Esophagus muscularis mucosa (tissue), 4 donors: ENCODE results near the gene HOXA9. TPM values are rescaled to one million over a fixed set of nuclear protein-coding genes. Genes with fewer than 3 reads are reported as not detected.

ENCODE experiments used
- DNase-seq: peaks from one replicate; pipeline ENCODE4 v3.0.0-alpha.2; 2017; ENCODE audit errors: extremely low spot score
- H3K27ac ChIP-seq, 4 donors: fragments of 200-600 bp; sonication (generic); replicated peaks in 1 of 4; 1 replicate in 3 of 4; 2 replicates in 1 of 4; pipeline ENCODE4 v1.5.1; 2016 to 2019; ENCODE audit warnings: mild to moderate bottlenecking in 1 of 4
- H3K27me3 ChIP-seq, 4 donors: fragments of 200-600 bp; sonication (generic); one replicate each; pipeline versions ENCODE4 v1.5.1 to v1.6.0; 2016 to 2019
- H3K36me3 ChIP-seq, 4 donors: fragments of 200-600 bp; sonication (generic); one replicate each; pipeline ENCODE4 v1.5.1; 2016 to 2019
- H3K4me1 ChIP-seq, 4 donors: fragments of 200-600 bp; sonication (generic); one replicate each; pipeline ENCODE4 v1.5.1; 2016 to 2019
- H3K4me3 ChIP-seq, 4 donors: fragments of 200-600 bp; sonication (generic); 1 replicate in 2 of 4; 2 replicates in 2 of 4; pipeline ENCODE4 v1.5.1; 2016 to 2019; ENCODE audit warnings: mild to moderate bottlenecking in 4 of 4, moderate library complexity in 1 of 4
- H3K9me3 ChIP-seq, 4 donors: fragments of 200-600 bp; sonication (generic); 1 replicate in 3 of 4; 2 replicates in 1 of 4; pipeline ENCODE4 v1.5.1; 2016 to 2019
- CTCF ChIP-seq, 3 experiments: fragments of 200-600 bp in 2 of 3; fragments of 450-650 bp in 1 of 3; sonication (generic) in 2 of 3; IDR thresholded peaks; one replicate each; pipeline ENCODE4 v1.5.1; 2017 to 2019; ENCODE audit warnings: antibody characterized with exemption in 3 of 3, mild to moderate bottlenecking in 2 of 3, moderate library complexity in 1 of 3
- EP300 ChIP-seq: sonication (generic); formaldehyde crosslinking; IDR thresholded peaks from one replicate; pipeline ENCODE4 v1.6.1; 2017; ENCODE audit warnings: antibody characterized with exemption
- POLR2A ChIP-seq: fragments of 450-650 bp; IDR thresholded peaks from one replicate; pipeline ENCODE4 v1.6.1; 2017; ENCODE audit warnings: antibody characterized with exemption, moderate library complexity, mild to moderate bottlenecking, low read depth
- POLR2AphosphoS5 ChIP-seq, 2 donors: sonication (generic); formaldehyde crosslinking; IDR thresholded peaks; one replicate each; pipeline ENCODE4 v1.6.1; 2017; ENCODE audit warnings: antibody characterized with exemption in 2 of 2
- WGBS: methylation state at CpG from one replicate; pipeline ENCODE4 v1.1.5; 2018; 5-methylcytosine and 5-hydroxymethylcytosine counted together
- intact Hi-C: fragments of 100-400 bp; cut with DNase I; formaldehyde crosslinking; loops from one replicate; pipeline ENCODE4 v1.15.1; 2023
- total RNA-seq, 4 donors: library from RNA; depleted of rRNA; stranded (reverse); fragments of >200 nt; gene quantifications; one replicate each; pipeline versions ENCODE4 v1.1.0 to v1.2.1, GENCODE V29; 2016

The HOXA9 gene
- total RNA-seq, 4 donors from 2014 or later = 0.50 TPM; not detected in 3

DNA sequence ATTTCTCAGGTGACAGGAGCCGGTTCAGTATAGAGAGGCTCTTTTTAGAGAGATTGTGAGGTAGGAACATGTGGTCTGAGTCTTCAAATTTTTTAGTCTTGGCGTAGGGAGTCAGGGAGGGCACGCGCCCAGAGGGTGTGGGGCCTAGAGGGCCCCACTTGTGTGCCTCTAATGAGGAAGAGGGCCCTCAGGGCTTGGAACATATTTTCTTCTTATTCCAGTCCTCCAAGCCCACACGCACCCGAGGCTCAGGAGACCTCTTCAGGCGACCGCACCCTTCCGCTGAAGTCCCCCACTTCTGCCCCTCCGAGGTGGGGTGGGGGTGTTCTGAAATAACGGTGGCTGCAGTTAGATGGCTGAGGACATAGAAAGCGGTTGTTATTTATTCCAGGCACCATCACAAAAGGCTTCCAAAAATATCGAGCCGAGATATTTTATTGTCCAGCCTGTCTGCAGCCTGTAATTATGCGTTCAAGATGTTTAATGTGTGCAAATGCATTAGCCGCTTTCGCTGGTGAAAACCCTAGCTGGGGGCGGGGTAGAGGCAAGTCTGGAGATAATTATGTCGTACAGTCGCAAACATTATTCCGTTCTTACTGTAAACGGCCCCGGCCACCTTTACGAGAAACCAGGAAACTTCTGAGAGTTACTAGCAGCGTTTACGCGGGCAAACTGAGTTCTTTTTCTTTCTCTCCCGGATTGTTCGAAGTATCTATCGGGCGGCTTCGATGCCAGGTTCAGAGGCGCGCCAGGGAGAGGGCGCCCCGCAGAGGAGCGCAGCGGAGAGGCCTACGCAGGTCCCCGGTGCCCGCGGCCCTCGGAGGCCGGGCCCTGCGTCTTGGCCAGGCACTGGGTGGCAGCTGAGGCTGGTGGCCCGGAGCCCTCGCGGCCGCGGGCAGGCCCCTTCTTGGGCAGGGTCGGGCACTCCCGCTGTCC is 47.4 kb upstream of the HOXA9 start:
- Histone ChIP-seq H3K36me3 (no peaks in the 10 kb centered on the region), H3K4me1 (peaks cover 16 to 28% (median 22%) of the 10 kb centered on the region in 4 donors), H3K4me3 (peak overlapping the region in 2 of 4 donors; percentile 5 to 20), H3K27me3 (peaks cover 0 to 100% (median 45%) of the 10 kb centered on the region in 4 donors), H3K9me3 (no peaks in the 10 kb centered on the region), H3K27ac (no peak overlapping the region)
- WGBS = 13% methylated on average over 31 of the region's 52 CpGs
- no peak for DNase-seq
- TF ChIP-seq CTCF (IDR thresholded peaks at IDR 0.05) (no peak), POLR2A (no peak), EP300 (no peak), POLR2AphosphoS5 (IDR thresholded peaks at IDR 0.05) (no peak)
- intact Hi-C loops = loop anchor here (5.0 kb wide), 1 partner anchor 365 kb away; no protein-coding TSS in a partner anchor

DNA sequence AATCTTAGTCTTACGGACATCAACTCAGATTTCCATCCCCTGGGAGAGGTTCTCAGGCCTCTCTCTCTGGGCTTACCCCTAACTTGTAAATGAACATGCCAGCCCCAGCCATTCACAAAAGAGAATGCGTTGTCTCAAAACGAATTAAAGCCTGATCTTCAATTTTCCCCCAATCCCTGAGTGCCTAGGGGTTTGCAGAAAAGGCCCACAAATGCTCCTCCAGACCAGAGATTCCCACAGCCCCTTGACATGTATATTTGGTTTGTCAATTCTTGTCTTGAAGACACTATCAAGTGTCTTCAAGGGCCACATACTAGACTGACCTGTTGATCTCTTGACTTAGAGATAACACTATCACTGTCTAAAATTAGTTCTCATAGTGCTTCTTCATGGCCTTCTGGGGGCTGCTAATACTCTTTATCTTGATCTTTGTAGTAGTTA is 46.4 kb upstream of the HOXA9 start:
- Histone ChIP-seq H3K27ac (no peak overlapping the region), H3K36me3 (no peaks in the 10 kb centered on the region), H3K27me3 (peaks cover 0 to 100% (median 45%) of the 10 kb centered on the region in 4 donors), H3K4me3 (no peak overlapping the region), H3K4me1 (peaks cover 16 to 28% (median 22%) of the 10 kb centered on the region in 4 donors), H3K9me3 (no peaks in the 10 kb centered on the region)
- intact Hi-C loops = loop anchor here (5.0 kb wide), 1 partner anchor 366 kb away; no protein-coding TSS in a partner anchor
- TF ChIP-seq CTCF (IDR thresholded peaks at IDR 0.05) (no peak), POLR2AphosphoS5 (IDR thresholded peaks at IDR 0.05) (no peak), EP300 (no peak), POLR2A (no peak)
- WGBS = 32% methylated on average over 3 of the region's 3 CpGs
- no peak for DNase-seq

DNA sequence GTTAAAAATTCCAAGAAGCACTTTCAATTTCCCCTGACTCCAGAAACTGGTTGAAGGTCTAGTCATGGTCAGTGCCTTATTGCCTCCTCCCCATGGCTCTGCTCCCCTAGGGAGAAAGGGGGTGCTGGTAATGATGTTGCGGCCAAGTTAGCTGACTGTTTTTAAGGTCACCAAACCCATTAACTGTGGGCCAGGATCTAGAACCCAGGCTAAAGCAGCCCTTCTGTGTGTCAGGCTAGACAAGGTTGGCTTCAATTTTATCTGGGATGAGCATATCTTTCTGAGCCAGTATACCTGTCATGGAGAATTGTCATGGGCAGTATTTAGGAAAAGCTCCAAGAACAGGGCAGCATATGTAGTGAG is 45.7 kb upstream of the HOXA9 start:
- TF ChIP-seq POLR2AphosphoS5 (IDR thresholded peaks at IDR 0.05) (no peak), EP300 (no peak), POLR2A (no peak), CTCF (IDR thresholded peaks at IDR 0.05) (no peak)
- Histone ChIP-seq H3K4me3 (peak overlapping the region in 1 of 4 donors; percentile 49), H3K27me3 (peaks cover 0 to 100% (median 48%) of the 10 kb centered on the region in 4 donors), H3K9me3 (no peaks in the 10 kb centered on the region), H3K27ac (no peak overlapping the region), H3K36me3 (no peaks in the 10 kb centered on the region), H3K4me1 (peaks cover 16 to 28% (median 22%) of the 10 kb centered on the region in 4 donors)
- no peak for DNase-seq
- intact Hi-C loops = loop anchor here (5.0 kb wide), 1 partner anchor 366 kb away; no protein-coding TSS in a partner anchor
- no CpG with 5 or more reads among the region's 1 CpG for WGBS

- TF ChIP-seq CTCF (IDR thresholded peaks at IDR 0.05) = peak; percentile 53 to 90 (median 70)
- no peak for TF ChIP-seq EP300
- 12% methylated on average over 26 of the region's 32 CpGs for WGBS
- peaks cover 17 to 33% (median 23%) of the 10 kb centered on the region in 4 donors for H3K4me1 ChIP-seq
- no peak for DNase-seq
- intact Hi-C loops = loop anchor here (5.0 kb wide), 1 partner anchor 367 kb away; no protein-coding TSS in a partner anchor
- H3K27ac ChIP-seq = no peak overlapping the region
- peak overlapping the region; percentile 29 to 49 (median 42) for H3K4me3 ChIP-seq
- H3K9me3 ChIP-seq = no peaks in the 10 kb centered on the region
- peaks cover 3 to 100% (median 53%) of the 10 kb centered on the region in 4 donors for H3K27me3 ChIP-seq
- no peaks in the 10 kb centered on the region for H3K36me3 ChIP-seq
These were observed 45.2 kb upstream of the HOXA9 start for GRCh38 chr7:27210441-27211083.
